Right ventricle myocardium superior (tissue), 1 donor: ENCODE results near the gene ADAMTS16. TPM values are rescaled to one million over a fixed set of nuclear protein-coding genes. Genes with fewer than 3 reads are reported as not detected.

ENCODE experiments used
- ATAC-seq: fragments of 200-7000 bp; cut with Tn5 transposase; one replicate; pipeline ENCODE4 v1.9.1; 2020; ENCODE audit warnings: mild to moderate bottlenecking; ENCODE audit not compliant: poor library complexity
- DNase-seq: peaks from one replicate; pipeline ENCODE4 v3.0.0-alpha.2; 2020
- intact Hi-C: fragments of 100-400 bp; cut with DNase I; formaldehyde crosslinking; loops from one replicate; pipeline ENCODE4 v1.11.2; 2022
- total RNA-seq: library from RNA; stranded (reverse); fragmentation: NEBNext Ultra II Directional; extraction: Animal tissue kit (Norgen Biotek cat#: 25700); gene quantifications from one replicate; pipeline ENCODE4 v1.2.1, GENCODE V29; 2021
- donor health status: DM: no; HTN: yes; CAD: no; lungs with severe emphysema.

The ADAMTS16 gene
- total RNA-seq, 1 donor from 2014 or later: 0.05 TPM

GRCh38 chr5:5347442-5347841 lies 207.3 kb downstream of the ADAMTS16 start:
- intact Hi-C loops: no loop called here
- no peak for ATAC-seq
- no peak for DNase-seq

GRCh38 chr5:5348135-5348534 lies 208.0 kb downstream of the ADAMTS16 start:
- intact Hi-C loops: no loop called here
- no peak for ATAC-seq
- DNase-seq: no peak

- ATAC-seq (no peak), DNase-seq (no peak)
- intact Hi-C loops: no loop called here
Observed at GRCh38 chr5:5348576-5348975, 208.4 kb downstream of the ADAMTS16 start.

- DNase-seq (no peak), ATAC-seq (no peak)
- intact Hi-C loops: no loop called here
Observed at GRCh38 chr5:5350101-5350500, 210.0 kb downstream of the ADAMTS16 start.

GRCh38 chr5:5351288-5351979 lies 211.3 kb downstream of the ADAMTS16 start:
- DNase-seq (no peak), ATAC-seq (no peak)
- intact Hi-C loops: no loop called here

GRCh38 chr5:5352675-5353074 lies 212.5 kb downstream of the ADAMTS16 start:
- DNase-seq (no peak), ATAC-seq (no peak)
- intact Hi-C loops: no loop called here

- intact Hi-C loops: no loop called here
- ATAC-seq (no peak), DNase-seq (no peak)
Observed at GRCh38 chr5:5353681-5354080, 213.6 kb downstream of the ADAMTS16 start.

- intact Hi-C loops: no loop called here
- ATAC-seq (no peak), DNase-seq (no peak)
Observed at GRCh38 chr5:5356765-5357164, 216.6 kb downstream of the ADAMTS16 start.

- DNase-seq: no peak
- ATAC-seq: no peak
- intact Hi-C loops: no loop called here
Observed at GRCh38 chr5:5359618-5360017, 219.5 kb downstream of the ADAMTS16 start.

- intact Hi-C loops: no loop called here
- ATAC-seq (no peak), DNase-seq (no peak)
Observed at GRCh38 chr5:5360363-5360940, 220.3 kb downstream of the ADAMTS16 start.

GRCh38 chr5:5360941-5361520 lies 220.9 kb downstream of the ADAMTS16 start:
- ATAC-seq (no peak), DNase-seq (no peak)
- intact Hi-C loops: no loop called here

GRCh38 chr5:5363045-5363444 lies 222.9 kb downstream of the ADAMTS16 start:
- no peak for DNase-seq
- intact Hi-C loops: no loop called here
- ATAC-seq: no peak

GRCh38 chr5:5364932-5365331 lies 224.8 kb downstream of the ADAMTS16 start:
- intact Hi-C loops: no loop called here
- no peak for ATAC-seq
- no peak for DNase-seq

GRCh38 chr5:5367739-5368138 lies 227.6 kb downstream of the ADAMTS16 start:
- DNase-seq (no peak), ATAC-seq (no peak)
- intact Hi-C loops: no loop called here

- intact Hi-C loops: no loop called here
Observed at GRCh38 chr5:5369051-5369605, 229.0 kb downstream of the ADAMTS16 start.

More at GRCh38 chr5:5369051-5369605, 229.0 kb downstream of the ADAMTS16 start:
- ATAC-seq (no peak), DNase-seq (no peak)
